Epithelial cell of proximal tubule (primary cell): ENCODE measurements around the gene TUBA4A. TPM values are rescaled to one million over a fixed set of nuclear protein-coding genes. Genes with fewer than 3 reads are reported as not detected.

Experiments
- DNase-seq: peaks from one replicate; pipeline ENCODE4 v3.0.0-alpha.2; 2011; ENCODE audit warnings: low read depth
- H3K4me3 ChIP-seq: 2 replicates; pipeline ENCODE4 v1.5.1; 2011; ENCODE audit warnings: low read depth, mild to moderate bottlenecking, low read length
- total RNA-seq: library from RNA; depleted of rRNA; stranded (reverse); fragments of >200 nt; gene quantifications from 2 replicates; pipeline ENCODE4 v1.2.3, GENCODE V29; 2015
- TF ChIP-seq, protein P1 (sequence below): conservative IDR thresholded peaks from 2 replicates; pipeline ENCODE4 v1.5.1; 2012; ENCODE audit warnings: low read depth, mild to moderate bottlenecking, low read length

TUBA4A gene
- total RNA-seq, 1 donor from 2014 or later, result 191 TPM

DNA sequence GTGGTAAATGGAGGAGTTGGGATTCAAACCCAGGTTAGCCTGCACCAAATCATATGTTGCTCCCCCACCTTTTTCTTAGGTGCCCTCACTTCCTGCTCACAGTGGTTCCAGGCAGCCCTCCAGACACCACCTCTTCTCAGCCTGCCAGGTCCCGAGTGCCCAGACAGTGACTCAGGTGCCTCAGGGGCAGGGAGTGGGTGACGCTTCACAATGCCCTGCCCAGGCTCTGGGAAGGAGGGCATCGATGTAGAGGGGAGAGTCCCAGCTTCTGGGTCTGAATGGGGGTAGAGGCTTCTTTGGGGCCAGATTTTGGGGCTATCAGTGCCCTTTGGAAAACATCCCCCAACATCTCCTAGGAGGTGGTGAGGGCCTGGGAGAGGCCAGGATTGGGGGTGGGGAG is 20.2 kb upstream of the TUBA4A start:
- H3K4me3 ChIP-seq, result no peak overlapping the region
- no peak for DNase-seq
- TF ChIP-seq, protein P1, sequence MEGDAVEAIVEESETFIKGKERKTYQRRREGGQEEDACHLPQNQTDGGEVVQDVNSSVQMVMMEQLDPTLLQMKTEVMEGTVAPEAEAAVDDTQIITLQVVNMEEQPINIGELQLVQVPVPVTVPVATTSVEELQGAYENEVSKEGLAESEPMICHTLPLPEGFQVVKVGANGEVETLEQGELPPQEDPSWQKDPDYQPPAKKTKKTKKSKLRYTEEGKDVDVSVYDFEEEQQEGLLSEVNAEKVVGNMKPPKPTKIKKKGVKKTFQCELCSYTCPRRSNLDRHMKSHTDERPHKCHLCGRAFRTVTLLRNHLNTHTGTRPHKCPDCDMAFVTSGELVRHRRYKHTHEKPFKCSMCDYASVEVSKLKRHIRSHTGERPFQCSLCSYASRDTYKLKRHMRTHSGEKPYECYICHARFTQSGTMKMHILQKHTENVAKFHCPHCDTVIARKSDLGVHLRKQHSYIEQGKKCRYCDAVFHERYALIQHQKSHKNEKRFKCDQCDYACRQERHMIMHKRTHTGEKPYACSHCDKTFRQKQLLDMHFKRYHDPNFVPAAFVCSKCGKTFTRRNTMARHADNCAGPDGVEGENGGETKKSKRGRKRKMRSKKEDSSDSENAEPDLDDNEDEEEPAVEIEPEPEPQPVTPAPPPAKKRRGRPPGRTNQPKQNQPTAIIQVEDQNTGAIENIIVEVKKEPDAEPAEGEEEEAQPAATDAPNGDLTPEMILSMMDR, result no peak

DNA sequence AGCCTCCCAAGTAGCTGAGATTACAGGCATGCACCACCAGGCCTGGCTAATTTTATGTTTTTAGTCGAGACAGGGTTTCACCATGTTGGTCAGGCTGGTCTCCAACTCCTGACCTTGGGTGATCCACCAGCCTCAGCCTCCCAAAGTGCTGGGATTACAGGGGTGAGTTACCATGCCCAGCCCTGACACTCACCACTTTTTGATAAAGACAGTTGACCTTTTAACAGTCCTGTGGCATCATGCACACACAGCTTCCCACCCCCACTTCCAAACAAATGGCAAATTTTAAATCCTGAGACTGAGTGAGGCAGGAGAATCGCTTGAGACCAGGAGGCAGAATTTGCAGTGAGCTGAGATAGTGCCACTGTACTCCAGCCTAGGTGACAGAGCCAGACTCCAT is 19.3 kb upstream of the TUBA4A start:
- no peak for DNase-seq
- no peak overlapping the region for H3K4me3 ChIP-seq
- TF ChIP-seq, protein P1, result no peak

DNA sequence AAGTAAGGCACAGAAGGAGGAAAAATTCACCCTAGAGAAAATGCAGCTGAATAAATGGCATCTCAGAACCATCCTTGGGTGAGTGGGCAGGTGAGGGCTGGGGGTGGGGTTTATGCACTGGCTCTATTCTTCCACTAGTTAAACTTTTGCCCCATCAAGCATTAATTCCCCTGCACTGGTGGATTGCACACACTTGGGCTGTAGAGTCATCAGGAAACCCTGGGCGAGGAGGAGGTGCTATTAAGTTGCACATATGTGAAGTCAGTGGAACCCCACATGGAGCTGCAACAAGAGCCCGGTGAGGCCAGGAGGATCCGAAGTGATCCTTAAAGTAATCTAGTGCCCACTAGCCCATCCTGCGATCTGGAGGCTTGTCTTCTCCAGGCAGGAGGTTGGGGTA is 18.6 kb upstream of the TUBA4A start:
- TF ChIP-seq, protein P1, result no peak
- H3K4me3 ChIP-seq, result no peak overlapping the region
- DNase-seq, result no peak

DNA sequence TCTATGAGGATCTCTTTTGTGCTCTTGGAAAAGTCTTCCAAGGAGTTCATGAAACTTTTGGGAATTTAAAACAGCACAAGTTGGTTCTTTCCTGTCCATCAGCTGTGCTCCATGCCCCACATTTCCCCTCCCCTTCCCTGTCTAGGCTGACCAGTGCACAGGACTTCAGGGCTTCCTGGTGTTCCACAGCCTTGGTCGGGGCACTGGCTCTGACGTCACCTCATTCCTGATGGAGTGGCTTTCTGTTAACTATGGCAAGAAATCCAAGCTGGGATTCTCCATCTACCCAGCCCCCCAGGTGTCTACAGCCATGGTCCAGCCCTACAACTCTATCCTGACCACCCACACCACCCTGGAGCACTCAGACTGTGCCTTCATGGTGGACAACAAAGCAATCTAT is 17.3 kb upstream of the TUBA4A start:
- TF ChIP-seq, protein P1, result no peak
- no peak overlapping the region for H3K4me3 ChIP-seq
- no peak for DNase-seq

DNA sequence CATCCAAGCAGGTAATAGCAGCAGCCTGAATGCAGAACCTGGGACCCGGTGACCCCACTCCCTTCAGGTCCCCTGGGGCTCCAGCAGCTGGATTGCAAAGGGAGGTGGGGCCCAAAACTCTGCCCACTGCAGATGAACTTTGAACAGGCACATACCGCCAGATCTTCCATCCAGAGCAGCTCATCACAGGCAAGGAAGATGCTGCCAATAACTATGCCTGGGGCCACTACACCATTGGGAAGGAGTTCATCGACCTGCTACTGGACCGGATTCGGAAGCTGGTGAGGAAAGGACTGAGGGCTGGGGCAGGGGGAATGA is 16.3 kb upstream of the TUBA4A start:
- no peak overlapping the region for H3K4me3 ChIP-seq
- TF ChIP-seq, protein P1, result no peak
- DNase-seq, result no peak

DNA sequence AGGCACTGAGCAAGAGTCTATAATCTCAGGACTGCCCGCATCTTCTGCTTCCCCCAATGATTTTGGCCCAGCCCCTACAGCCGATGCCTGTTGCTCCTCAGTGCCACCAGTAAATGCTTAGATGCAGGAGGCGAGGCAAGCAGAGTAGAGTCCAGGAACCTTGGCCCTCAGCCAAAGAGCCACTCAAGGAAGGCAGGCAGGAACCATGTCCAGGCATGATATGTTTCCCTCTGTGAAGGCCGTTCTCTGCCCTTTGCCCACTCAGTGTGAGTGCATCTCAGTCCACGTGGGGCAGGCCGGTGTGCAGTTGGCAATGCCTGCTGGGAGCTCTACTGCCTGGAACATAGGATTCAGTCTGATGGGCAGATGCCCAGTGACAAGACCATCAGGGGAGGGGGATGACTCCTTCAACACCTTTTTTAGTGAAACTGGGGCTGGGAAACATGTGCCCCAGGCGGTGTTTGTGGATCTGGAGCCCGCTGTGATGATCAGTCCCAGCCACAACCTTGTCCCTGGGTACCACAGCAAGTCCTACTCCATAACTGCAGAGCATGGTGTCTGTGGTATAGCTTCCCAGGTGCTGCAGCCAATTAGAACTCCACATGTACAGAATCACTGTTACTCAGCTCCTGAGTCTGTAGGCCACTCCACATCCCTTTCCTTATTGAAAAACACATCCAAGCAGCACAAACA is 15.8 kb upstream of the TUBA4A start:
- peak; percentile 63 for DNase-seq
- TF ChIP-seq, protein P1, result no peak
- H3K4me3 ChIP-seq, result no peak overlapping the region

DNA sequence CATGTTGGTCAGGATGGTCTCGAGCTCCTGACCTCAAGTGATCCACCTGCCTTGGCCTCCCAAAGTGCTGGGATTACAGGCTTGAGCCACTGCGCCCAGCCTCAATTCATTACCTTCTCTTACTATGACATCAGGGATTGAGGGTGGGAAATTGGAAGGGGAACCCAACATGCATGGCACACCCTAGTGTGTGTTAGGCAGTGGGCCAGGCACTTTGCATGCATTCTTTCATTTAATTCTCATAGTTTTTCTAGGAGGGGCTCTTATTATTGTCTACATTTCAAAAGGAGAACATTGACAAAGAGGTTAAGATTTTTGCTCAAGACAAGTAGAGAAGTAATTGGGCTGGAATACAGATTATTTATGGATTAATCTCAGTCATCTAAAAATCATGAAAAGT is 14.6 kb upstream of the TUBA4A start:
- TF ChIP-seq, protein P1, result no peak
- H3K4me3 ChIP-seq, result no peak overlapping the region
- DNase-seq, result no peak
